ENCODE results near the gene MCC. TPM values are rescaled to one million over a fixed set of nuclear protein-coding genes. Genes with fewer than 3 reads are reported as not detected.

Gene MCC
- total RNA-seq, 4 donors from 2014 or later = 6.8 to 11.9 (median 9.0) TPM

GRCh38 chr5:113519412-113519811 is 31.2 kb upstream of the MCC start:
- TF ChIP-seq POLR2A (IDR thresholded peaks at IDR 0.05) = no peak
- no peak for TF ChIP-seq CTCF (IDR thresholded peaks at IDR 0.05 in 4 of 5, conservative IDR thresholded peaks at IDR 0.05 in 1 of 5)
- intact Hi-C loops (cut with DNase I; ENCODE audit: low total_unique reads) = loop anchor here (10.0 kb wide), 1 partner anchor 655 kb away; the partner anchor contains the start of gene SRP19
- no peak overlapping the region for H3K4me3 ChIP-seq
- in situ Hi-C loops (cut with MboI; ENCODE audit: low sequenced_read_pairs in 4 of 4) = loop anchor here in 3 of 4 donors (25.0 kb wide), 2 partner anchors 482 to 532 kb away; partner anchors contain the start of gene DCP2 (in 2 of the 3)
- no peaks in the 10 kb centered on the region for H3K27me3 ChIP-seq
- H3K9me3 ChIP-seq = no peaks in the 10 kb centered on the region
- H3K27ac ChIP-seq = no peak overlapping the region
- H3K4me1 ChIP-seq = peaks cover 20 to 31% of the 10 kb centered on the region in 2 donors
- ATAC-seq (no peak), DNase-seq (no peak)
- H3K36me3 ChIP-seq = peaks cover 0 to 4% of the 10 kb centered on the region in 2 donors

- Histone ChIP-seq H3K27me3 (no peaks in the 10 kb centered on the region), H3K9me3 (no peaks in the 10 kb centered on the region), H3K4me3 (no peak overlapping the region), H3K27ac (no peak overlapping the region), H3K36me3 (peaks cover 0 to 4% of the 10 kb centered on the region in 2 donors), H3K4me1 (peaks cover 17 to 28% of the 10 kb centered on the region in 2 donors)
- no peak for ATAC-seq
- no peak for DNase-seq
- TF ChIP-seq CTCF (IDR thresholded peaks at IDR 0.05 in 4 of 5, conservative IDR thresholded peaks at IDR 0.05 in 1 of 5) (no peak), POLR2A (IDR thresholded peaks at IDR 0.05) (no peak)
- in situ Hi-C loops (cut with MboI; ENCODE audit: low sequenced_read_pairs in 4 of 4) (loop anchor here in 3 of 4 donors (25.0 kb wide), 2 partner anchors 482 to 532 kb away; partner anchors contain the start of gene DCP2 (in 2 of the 3)), intact Hi-C loops (cut with DNase I; ENCODE audit: low total_unique reads) (loop anchor here (10.0 kb wide), 1 partner anchor 654 kb away; the partner anchor contains the start of gene SRP19)
Observed at GRCh38 chr5:113518884-113519283, 30.6 kb upstream of the MCC start.

DNA sequence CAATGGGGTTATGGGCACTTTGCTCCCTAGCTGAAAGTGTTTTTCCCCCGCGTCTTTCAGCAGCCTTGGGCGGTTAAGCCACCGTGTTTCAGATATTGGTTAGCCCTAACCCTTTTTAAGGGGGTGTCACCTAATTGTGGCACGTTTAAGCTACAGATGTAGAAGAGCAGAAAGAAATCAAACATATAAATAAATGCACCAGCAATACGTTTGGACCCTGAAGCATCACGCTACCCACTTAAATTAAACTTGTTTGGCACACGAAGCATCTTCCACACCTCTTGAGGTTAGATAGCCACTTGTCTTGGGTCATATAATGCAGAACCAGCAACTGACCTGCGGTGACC is 26.0 kb upstream of the MCC start:
- in situ Hi-C loops (cut with MboI; ENCODE audit: low sequenced_read_pairs in 4 of 4) (loop anchor here in 3 of 4 donors (25.0 kb wide), 2 partner anchors 477 to 527 kb away; partner anchors contain the start of gene DCP2 (in 2 of the 3)), intact Hi-C loops (cut with DNase I; ENCODE audit: low total_unique reads) (loop anchor here (5.0 to 10.0 kb wide), 2 partner anchors 517 to 649 kb away; partner anchors contain the start of gene SRP19)
- TF ChIP-seq POLR2A (IDR thresholded peaks at IDR 0.05) = no peak
- TF ChIP-seq CTCF (IDR thresholded peaks at IDR 0.05 in 4 of 5, conservative IDR thresholded peaks at IDR 0.05 in 1 of 5) = no peak
- Histone ChIP-seq H3K27ac (peak overlapping the region; percentile 93 to 97 (median 94)), H3K4me1 (peaks cover 17 to 22% of the 10 kb centered on the region in 2 donors), H3K9me3 (no peaks in the 10 kb centered on the region), H3K36me3 (no peaks in the 10 kb centered on the region), H3K4me3 (peak overlapping the region; percentile 85 to 93 (median 86)), H3K27me3 (no peaks in the 10 kb centered on the region)
- ATAC-seq (no peak), DNase-seq (no peak)

DNA sequence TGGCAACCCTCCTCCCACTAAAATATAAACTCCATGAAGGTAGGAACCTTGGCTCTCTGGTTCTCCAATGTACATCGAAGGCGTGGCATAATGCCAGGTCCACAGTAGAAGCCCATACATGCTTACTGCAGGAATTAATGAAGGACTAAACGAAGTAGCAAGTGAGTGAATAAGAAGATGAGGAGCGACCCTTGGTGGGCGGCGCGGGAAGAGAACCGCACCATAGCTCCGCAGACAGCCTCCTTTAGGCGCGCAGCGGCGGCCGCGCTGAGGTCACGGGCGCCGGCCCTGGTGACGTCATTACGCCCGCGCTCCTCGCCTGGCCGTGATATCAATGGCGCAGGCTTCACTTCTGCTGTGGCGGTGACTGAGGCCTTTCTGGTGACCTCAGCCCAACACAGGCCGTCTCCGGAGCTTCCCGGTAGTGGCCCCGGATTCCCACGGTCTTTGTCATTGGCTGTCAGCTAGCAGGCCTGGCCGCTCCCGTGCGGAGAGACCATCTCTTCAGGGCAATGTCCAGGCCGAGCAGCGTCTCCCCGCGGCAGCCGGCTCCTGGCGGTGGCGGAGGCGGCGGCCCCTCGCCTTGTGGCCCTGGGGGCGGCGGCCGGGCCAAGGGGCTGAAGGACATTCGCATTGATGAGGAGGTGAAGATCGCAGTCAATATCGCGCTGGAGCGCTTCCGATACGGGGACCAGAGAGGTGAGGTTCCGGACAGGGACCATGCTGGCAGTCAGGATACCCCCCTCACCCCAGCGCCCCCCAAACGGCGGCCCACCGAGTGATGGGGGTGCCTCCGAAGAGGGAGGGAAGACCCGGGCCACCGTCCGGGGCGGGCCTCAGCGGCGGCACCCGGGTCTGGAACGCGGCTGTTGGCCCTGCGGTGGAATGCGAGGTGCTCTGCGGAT is 25.4 kb upstream of the MCC start, which contains the start of gene YTHDC2:
TSS of gene YTHDC2 (plus strand) at position 311 of the 905 bp plus-strand sequence. CDS start at position 513, 202 bp downstream.
- ATAC-seq (peak; percentile 95 to 96), DNase-seq (peak; percentile 66 to 81)
- peaks cover 17 to 22% of the 10 kb centered on the region in 2 donors for H3K4me1 ChIP-seq
- in situ Hi-C loops (cut with MboI; ENCODE audit: low sequenced_read_pairs in 4 of 4) = loop anchor here in 3 of 4 donors (25.0 kb wide), 2 partner anchors 476 to 526 kb away; partner anchors contain the start of gene DCP2 (in 2 of the 3)
- peak; percentile 49 to 65 for TF ChIP-seq POLR2A (IDR thresholded peaks at IDR 0.05)
- TF ChIP-seq CTCF (IDR thresholded peaks at IDR 0.05 in 4 of 5, conservative IDR thresholded peaks at IDR 0.05 in 1 of 5) = no peak
- peak within 1 kb of the TSS; percentile 85 to 93 (median 86) for H3K4me3 ChIP-seq
- no peaks in the 10 kb centered on the region for H3K36me3 ChIP-seq
- intact Hi-C loops (cut with DNase I; ENCODE audit: low total_unique reads) = loop anchor here (2.0 to 10.0 kb wide), 3 partner anchors 135 to 649 kb away; partner anchors contain the start of gene SRP19
- no peaks in the 10 kb centered on the region for H3K27me3 ChIP-seq
- H3K27ac ChIP-seq = peak within 1 kb of the TSS; percentile 93 to 97 (median 94)
- no peaks in the 10 kb centered on the region for H3K9me3 ChIP-seq
